Small intestine (tissue), 7 donors: ENCODE measurements around the gene UBE2E2. TPM values are rescaled to one million over a fixed set of nuclear protein-coding genes. Genes with fewer than 3 reads are reported as not detected.

Experiments used
- DNase-seq, 2 donors: peaks; one replicate each; pipeline versions ENCODE4 v3.0.0 to v3.0.0-alpha.2; 2013
- FAIRE-seq: peaks from 2 replicates; lab custom pipeline; 2012; peaks lifted over from hg19 to GRCh38; lab: Jason Lieb, UNC
- H3K27ac ChIP-seq, 3 donors: one replicate each; pipeline ENCODE4 v1.5.1; 2013; ENCODE audit warnings: low read length in 2 of 3, mild to moderate bottlenecking in 2 of 3, control low read depth in 1 of 3, inconsistent platforms in 1 of 3, low read depth in 1 of 3, moderate library complexity in 1 of 3
- H3K27me3 ChIP-seq, 3 donors: one replicate each; pipeline ENCODE4 v1.6.1; 2013; ENCODE audit warnings: low read length in 3 of 3, inconsistent platforms in 1 of 3; ENCODE audit not compliant: control insufficient read depth in 3 of 3, insufficient read depth in 3 of 3
- H3K36me3 ChIP-seq, 3 donors: one replicate each; pipeline ENCODE4 v1.6.1; 2013; ENCODE audit warnings: low read length in 3 of 3, inconsistent platforms in 1 of 3, low read depth in 1 of 3, mild to moderate bottlenecking in 1 of 3, moderate library complexity in 1 of 3; ENCODE audit not compliant: control insufficient read depth in 3 of 3, insufficient read depth in 2 of 3
- H3K4me1 ChIP-seq, 3 donors: one replicate each; pipeline ENCODE4 v1.6.1; 2013; ENCODE audit warnings: low read length in 2 of 3, inconsistent platforms in 1 of 3, low read depth in 1 of 3, mild to moderate bottlenecking in 1 of 3, moderate library complexity in 1 of 3; ENCODE audit not compliant: control insufficient read depth in 3 of 3, insufficient read depth in 2 of 3
- H3K4me3 ChIP-seq, 3 donors: one replicate each; pipeline ENCODE4 v1.5.1; 2013; ENCODE audit warnings: low read length in 3 of 3, control low read depth in 1 of 3, inconsistent platforms in 1 of 3, low read depth in 1 of 3, mild to moderate bottlenecking in 1 of 3, moderate library complexity in 1 of 3
- H3K9me3 ChIP-seq, 2 donors: one replicate each; pipeline ENCODE4 v1.6.1; 2013; ENCODE audit warnings: low read depth in 1 of 2, low read length in 1 of 2; ENCODE audit not compliant: control insufficient read depth in 2 of 2, insufficient read depth in 1 of 2
- WGBS, 3 donors: extraction: QIAGEN DNeasy Blood & Tissue Kit; methylation state at CpG; one replicate each; pipeline ENCODE4 v1.1.7; 2013; 5-methylcytosine and 5-hydroxymethylcytosine counted together
- polyA plus RNA-seq, 4 donors: library from polyadenylated mRNA; stranded (reverse) in 3 of 4; unstranded in 1 of 4; fragments of 200-250 nt in 3 of 4; fragments of 120-200 nt in 1 of 4; gene quantifications; one replicate each; pipeline versions ENCODE4 v1.2.1 to v1.2.3, GENCODE V29; 2013
- donor health status: healthy with polysubstance abuse.
- donor health status: control.
- donor health status: control.
- donor health status: Bipolar disorder and iron deficiency.
- donor health status: healthy.

The UBE2E2 gene
- polyA plus RNA-seq, 4 donors, result 1.1 to 10.2 (median 7.7) TPM

DNA sequence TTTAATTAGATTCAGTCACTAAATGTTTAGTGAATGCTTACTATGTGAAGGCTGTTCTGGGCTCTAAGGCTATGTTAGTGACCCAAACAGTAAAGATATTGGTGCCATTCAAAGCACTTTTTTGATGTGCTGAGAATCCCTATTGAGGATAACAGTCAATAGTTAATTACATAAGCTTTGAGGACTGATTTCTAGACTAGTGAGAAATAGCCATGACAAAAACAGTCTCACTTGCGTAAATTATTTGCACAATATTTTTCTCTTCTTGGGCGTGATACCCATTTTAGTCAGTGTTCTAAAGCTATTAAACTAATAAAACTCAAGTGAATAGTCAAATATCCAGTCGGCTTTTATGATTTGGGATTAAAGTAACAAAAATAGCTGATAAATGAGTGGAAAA is 74.6 kb downstream of the UBE2E2 start:
- no peak for FAIRE-seq
- H3K4me3 ChIP-seq, result no peak overlapping the region
- H3K27ac ChIP-seq, result no peak overlapping the region
- no peak for DNase-seq
- WGBS, 3 donors, result 13 to 44% (median 36%) methylated on average over 3 of the region's 3 CpGs
- no peaks in the 10 kb centered on the region for H3K9me3 ChIP-seq
- no peaks in the 10 kb centered on the region for H3K27me3 ChIP-seq
- H3K36me3 ChIP-seq, result no peaks in the 10 kb centered on the region
- no peaks in the 10 kb centered on the region for H3K4me1 ChIP-seq

DNA sequence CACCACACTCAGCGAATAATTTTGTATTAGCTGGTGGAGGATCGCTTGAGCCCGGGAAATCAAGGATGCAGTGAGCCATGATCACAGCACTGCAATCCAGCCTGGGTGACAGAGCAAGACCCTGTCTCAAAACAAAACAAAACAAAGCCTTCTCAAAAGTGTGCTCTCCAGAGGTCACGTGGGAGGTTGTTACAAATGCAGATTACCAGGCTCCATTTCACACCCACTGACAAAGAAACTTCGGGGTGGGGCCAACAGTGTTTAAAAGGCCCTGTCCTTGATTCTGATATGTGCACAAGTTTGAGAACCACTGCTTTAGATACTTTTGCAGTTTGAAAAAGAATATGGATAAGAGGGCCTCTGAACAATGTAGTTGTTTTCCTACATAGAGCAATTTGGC is 80.5 kb downstream of the UBE2E2 start:
- no peak for FAIRE-seq

GRCh38 chr3:23288286-23288685 is 85.2 kb downstream of the UBE2E2 start:
- H3K27me3 ChIP-seq, result no peaks in the 10 kb centered on the region
- no peaks in the 10 kb centered on the region for H3K4me1 ChIP-seq
- H3K4me3 ChIP-seq, result no peak overlapping the region
- FAIRE-seq, result no peak
- H3K27ac ChIP-seq, result no peak overlapping the region
- H3K36me3 ChIP-seq, result no peaks in the 10 kb centered on the region
- no peaks in the 10 kb centered on the region for H3K9me3 ChIP-seq
- WGBS, 3 donors, result 45 to 61% (median 55%) methylated on average over 1 of the region's 1 CpG
- no peak for DNase-seq

More for the DNA sequence above, 80.5 kb downstream of the UBE2E2 start:
- 80 to 93% (median 87%) methylated on average over 5 of the region's 5 CpGs for WGBS, 3 donors
- Histone ChIP-seq H3K4me3 (no peak overlapping the region), H3K27ac (no peak overlapping the region), H3K27me3 (no peaks in the 10 kb centered on the region), H3K36me3 (no peaks in the 10 kb centered on the region), H3K9me3 (no peaks in the 10 kb centered on the region), H3K4me1 (no peaks in the 10 kb centered on the region)
- DNase-seq, result no peak

DNA sequence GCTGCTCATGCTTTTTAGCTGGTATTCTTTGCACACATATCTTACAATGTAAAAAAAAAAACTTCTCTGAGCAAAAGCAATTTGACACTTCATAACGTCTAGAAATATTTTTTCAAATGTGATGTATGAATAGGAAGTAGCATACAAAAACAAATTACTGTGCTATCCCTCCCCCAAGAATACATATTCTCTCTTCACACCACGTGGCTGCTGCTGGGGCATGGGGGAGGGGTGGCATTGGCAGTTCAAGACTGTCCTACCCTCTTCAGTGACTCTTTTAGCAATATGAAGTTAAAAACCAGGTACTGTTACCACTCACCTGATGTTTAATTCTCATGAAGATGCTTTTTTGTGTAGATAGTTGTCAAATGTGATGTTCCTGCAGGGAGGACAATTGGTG is 85.6 kb downstream of the UBE2E2 start:
- Histone ChIP-seq H3K4me1 (no peaks in the 10 kb centered on the region), H3K36me3 (no peaks in the 10 kb centered on the region), H3K4me3 (no peak overlapping the region), H3K27ac (no peak overlapping the region), H3K27me3 (no peaks in the 10 kb centered on the region), H3K9me3 (no peaks in the 10 kb centered on the region)
- WGBS, 3 donors, result 28 to 35% (median 31%) methylated on average over 2 of the region's 2 CpGs
- FAIRE-seq, result no peak
- DNase-seq, result no peak

GRCh38 chr3:23292432-23292831 is 89.3 kb downstream of the UBE2E2 start:
- no peaks in the 10 kb centered on the region for H3K4me1 ChIP-seq
- no peak overlapping the region for H3K4me3 ChIP-seq
- H3K27me3 ChIP-seq, result no peaks in the 10 kb centered on the region
- H3K9me3 ChIP-seq, result no peaks in the 10 kb centered on the region
- FAIRE-seq (no peak), DNase-seq (no peak)
- no peak overlapping the region for H3K27ac ChIP-seq
- WGBS, 3 donors, result 93 to 100% (median 98%) methylated on average over 1 of the region's 1 CpG
- no peaks in the 10 kb centered on the region for H3K36me3 ChIP-seq

GRCh38 chr3:23294770-23295387 is 91.8 kb downstream of the UBE2E2 start:
- Histone ChIP-seq H3K36me3 (no peaks in the 10 kb centered on the region), H3K4me3 (no peak overlapping the region), H3K4me1 (no peaks in the 10 kb centered on the region), H3K27me3 (no peaks in the 10 kb centered on the region), H3K9me3 (no peaks in the 10 kb centered on the region), H3K27ac (no peak overlapping the region)
- no peak for FAIRE-seq
- DNase-seq, result no peak

- DNase-seq (no peak), FAIRE-seq (no peak)
- WGBS, 3 donors, result 92 to 94% (median 93%) methylated on average over 5 of the region's 5 CpGs
- Histone ChIP-seq H3K36me3 (no peaks in the 10 kb centered on the region), H3K4me1 (no peaks in the 10 kb centered on the region), H3K27ac (no peak overlapping the region), H3K4me3 (no peak overlapping the region), H3K9me3 (no peaks in the 10 kb centered on the region), H3K27me3 (no peaks in the 10 kb centered on the region)
Observed at GRCh38 chr3:23301819-23302218, 98.7 kb downstream of the UBE2E2 start.

DNA sequence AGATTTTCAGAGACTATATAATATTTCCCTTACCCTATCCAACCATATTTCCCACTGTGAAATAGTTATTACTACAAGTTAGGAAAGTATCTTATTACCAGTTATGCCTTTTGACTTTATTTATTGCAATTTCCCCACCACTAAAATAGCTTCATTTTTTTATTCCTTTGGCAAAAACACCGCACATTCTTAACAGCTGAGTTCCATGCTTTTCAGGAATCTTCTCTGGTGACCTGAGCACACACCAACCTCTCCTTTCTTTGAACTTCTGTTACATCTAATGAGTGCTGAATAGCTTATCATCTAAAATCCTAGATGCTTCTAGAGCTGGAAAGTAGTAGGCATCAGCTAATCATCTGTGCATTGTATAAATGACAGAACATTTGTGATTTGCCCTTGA is 99.1 kb downstream of the UBE2E2 start:
- H3K4me1 ChIP-seq, result no peaks in the 10 kb centered on the region
- no peaks in the 10 kb centered on the region for H3K36me3 ChIP-seq
- DNase-seq, result no peak
- 93 to 94% (median 93%) methylated on average over 1 of the region's 1 CpG for WGBS, 3 donors
- no peaks in the 10 kb centered on the region for H3K27me3 ChIP-seq
- no peak overlapping the region for H3K27ac ChIP-seq
- FAIRE-seq, result no peak
- H3K9me3 ChIP-seq, result no peaks in the 10 kb centered on the region
- no peak overlapping the region for H3K4me3 ChIP-seq

GRCh38 chr3:23303601-23304217 is 100.6 kb downstream of the UBE2E2 start:
- no peaks in the 10 kb centered on the region for H3K27me3 ChIP-seq
- no peaks in the 10 kb centered on the region for H3K4me1 ChIP-seq
- WGBS, 3 donors, result 73 to 78% (median 75%) methylated on average over 6 of the region's 6 CpGs
- FAIRE-seq (no peak), DNase-seq (no peak)
- no peaks in the 10 kb centered on the region for H3K9me3 ChIP-seq
- H3K4me3 ChIP-seq, result no peak overlapping the region
- H3K27ac ChIP-seq, result no peak overlapping the region
- no peaks in the 10 kb centered on the region for H3K36me3 ChIP-seq
